Kidney epithelial cell (primary cell): ENCODE results near the gene GJB5. TPM values are rescaled to one million over a fixed set of nuclear protein-coding genes. Genes with fewer than 3 reads are reported as not detected.

Experiments used
- DNase-seq: peaks from one replicate; pipeline ENCODE4 v3.0.0-alpha.2; 2010; ENCODE audit warnings: low read depth
- H3K27me3 ChIP-seq: 2 replicates; pipeline ENCODE4 v1.6.0; 2011; ENCODE audit warnings: low read length; ENCODE audit not compliant: control insufficient read depth, insufficient read depth
- H3K36me3 ChIP-seq: 2 replicates; pipeline ENCODE4 v1.5.1; 2011; ENCODE audit warnings: low read length; ENCODE audit not compliant: control insufficient read depth, insufficient read depth
- H3K4me3 ChIP-seq: 2 replicates; pipeline ENCODE4 v1.5.1; 2011; ENCODE audit warnings: low read depth, mild to moderate bottlenecking, control low read depth, low read length
- total RNA-seq: library from RNA; depleted of rRNA; stranded (reverse); fragments of >200 nt; gene quantifications from 2 replicates; pipeline ENCODE4 v1.2.3, GENCODE V29; 2015
- TF ChIP-seq, protein P1 (sequence below): IDR thresholded peaks from 2 replicates; pipeline ENCODE4 v1.5.1; 2011; ENCODE audit warnings: mild to moderate bottlenecking, moderate library complexity, low read length, control low read depth, inconsistent platforms; ENCODE audit not compliant: insufficient read depth, poor library complexity, severe bottlenecking

GJB5 gene
- total RNA-seq, 1 donor from 2014 or later, result not detected

DNA sequence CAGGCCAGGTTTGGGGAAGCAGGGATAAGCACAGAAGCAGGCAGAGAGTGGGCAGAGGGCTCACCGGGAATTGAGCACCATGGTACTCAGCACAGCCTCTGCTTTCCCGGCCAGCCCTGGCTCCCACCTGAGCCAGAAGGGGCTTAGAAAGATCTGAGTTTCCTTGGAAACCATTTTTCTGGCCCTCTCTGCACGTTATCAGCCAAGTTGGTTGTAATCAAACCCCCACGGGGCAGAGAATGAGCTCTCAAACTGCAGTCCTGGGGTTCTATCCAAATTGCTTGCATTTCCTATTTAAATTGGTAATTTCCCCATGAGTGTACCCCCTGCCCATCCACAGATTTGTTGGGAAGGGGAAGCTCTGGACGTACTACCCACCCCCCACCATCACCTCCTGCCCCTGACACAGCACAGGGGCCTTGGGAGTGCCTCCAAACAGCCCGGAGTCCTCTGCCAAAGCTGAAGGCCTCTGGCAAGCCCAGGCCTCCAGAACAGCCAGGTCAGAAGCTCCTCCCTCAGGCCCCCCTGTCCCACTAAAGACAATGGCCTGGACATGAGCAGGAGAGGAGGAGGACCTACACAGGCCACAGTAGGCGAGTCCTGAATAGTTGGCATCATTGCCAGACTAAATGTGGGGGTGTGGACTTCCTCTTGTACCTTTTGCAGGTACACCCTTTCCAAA lies 42.7 kb upstream of the GJB5 start:
- no peak overlapping the region for H3K4me3 ChIP-seq
- H3K36me3 ChIP-seq, result no peaks in the 10 kb centered on the region
- TF ChIP-seq, protein P1, sequence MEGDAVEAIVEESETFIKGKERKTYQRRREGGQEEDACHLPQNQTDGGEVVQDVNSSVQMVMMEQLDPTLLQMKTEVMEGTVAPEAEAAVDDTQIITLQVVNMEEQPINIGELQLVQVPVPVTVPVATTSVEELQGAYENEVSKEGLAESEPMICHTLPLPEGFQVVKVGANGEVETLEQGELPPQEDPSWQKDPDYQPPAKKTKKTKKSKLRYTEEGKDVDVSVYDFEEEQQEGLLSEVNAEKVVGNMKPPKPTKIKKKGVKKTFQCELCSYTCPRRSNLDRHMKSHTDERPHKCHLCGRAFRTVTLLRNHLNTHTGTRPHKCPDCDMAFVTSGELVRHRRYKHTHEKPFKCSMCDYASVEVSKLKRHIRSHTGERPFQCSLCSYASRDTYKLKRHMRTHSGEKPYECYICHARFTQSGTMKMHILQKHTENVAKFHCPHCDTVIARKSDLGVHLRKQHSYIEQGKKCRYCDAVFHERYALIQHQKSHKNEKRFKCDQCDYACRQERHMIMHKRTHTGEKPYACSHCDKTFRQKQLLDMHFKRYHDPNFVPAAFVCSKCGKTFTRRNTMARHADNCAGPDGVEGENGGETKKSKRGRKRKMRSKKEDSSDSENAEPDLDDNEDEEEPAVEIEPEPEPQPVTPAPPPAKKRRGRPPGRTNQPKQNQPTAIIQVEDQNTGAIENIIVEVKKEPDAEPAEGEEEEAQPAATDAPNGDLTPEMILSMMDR, result no peak
- DNase-seq, result no peak
- no peaks in the 10 kb centered on the region for H3K27me3 ChIP-seq

DNA sequence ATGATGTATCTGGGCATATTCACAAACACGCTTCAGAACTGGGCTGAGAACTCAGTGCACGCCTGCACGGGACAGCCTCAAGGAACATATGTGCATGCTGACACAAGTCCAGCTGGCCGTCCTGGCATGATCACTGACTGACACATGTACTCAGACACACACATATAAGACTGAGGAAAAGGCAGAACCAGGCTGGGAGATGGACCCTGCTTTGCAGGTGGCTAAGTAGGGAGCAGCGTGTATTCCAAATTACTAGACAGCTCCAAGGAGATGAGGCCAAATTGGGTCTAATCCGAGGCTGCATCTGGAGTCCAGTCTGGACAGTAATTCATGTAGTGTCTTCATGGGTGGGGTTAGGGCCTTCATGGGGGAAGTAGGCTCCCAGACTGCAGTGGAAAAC lies 41.4 kb upstream of the GJB5 start:
- TF ChIP-seq, protein P1, result no peak
- H3K27me3 ChIP-seq, result no peaks in the 10 kb centered on the region
- H3K4me3 ChIP-seq, result no peak overlapping the region
- H3K36me3 ChIP-seq, result no peaks in the 10 kb centered on the region
- no peak for DNase-seq

DNA sequence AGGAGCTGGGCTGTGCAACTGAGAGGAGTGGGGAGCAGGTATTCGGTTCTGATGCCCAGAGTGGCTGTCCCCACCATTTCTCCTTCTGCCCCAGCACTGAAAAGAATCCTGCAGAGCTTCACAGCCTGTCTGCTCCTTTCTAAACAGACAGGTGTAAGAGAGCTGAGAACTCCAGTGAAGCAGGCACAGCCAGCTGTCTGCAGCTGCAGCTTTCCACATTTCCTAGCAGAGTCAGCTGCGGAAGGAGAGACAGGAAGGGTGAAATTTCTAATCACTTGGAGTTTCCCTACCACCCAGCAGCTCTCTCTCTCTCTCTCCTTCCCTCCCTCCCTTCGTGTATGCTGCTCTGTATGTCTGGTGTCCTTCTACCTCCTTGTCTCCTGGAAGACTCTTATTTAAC lies 40.5 kb upstream of the GJB5 start:
- H3K27me3 ChIP-seq, result no peaks in the 10 kb centered on the region
- no peak for DNase-seq
- H3K36me3 ChIP-seq, result no peaks in the 10 kb centered on the region
- TF ChIP-seq, protein P1, result no peak
- no peak overlapping the region for H3K4me3 ChIP-seq

DNA sequence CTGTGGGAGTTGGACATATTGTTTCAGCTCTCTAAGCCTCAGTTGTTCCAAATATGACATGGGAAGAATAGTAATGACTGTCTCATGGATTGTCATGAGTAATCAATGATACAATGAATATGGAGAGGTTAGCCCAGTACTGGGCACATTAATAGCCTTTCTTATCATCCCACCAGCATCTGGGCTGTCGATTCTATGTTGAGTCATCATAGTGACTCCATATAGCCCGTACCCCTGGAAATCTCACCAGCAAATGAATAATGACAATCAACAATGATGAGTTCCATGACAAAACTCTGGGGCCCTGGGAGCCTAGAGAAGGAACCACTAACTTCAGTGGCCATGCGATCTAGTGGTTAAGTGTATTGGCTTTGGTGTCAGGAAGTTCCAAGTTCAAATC lies 39.7 kb upstream of the GJB5 start:
- Histone ChIP-seq H3K27me3 (no peaks in the 10 kb centered on the region), H3K36me3 (no peaks in the 10 kb centered on the region), H3K4me3 (no peak overlapping the region)
- TF ChIP-seq, protein P1, result no peak
- DNase-seq, result no peak

DNA sequence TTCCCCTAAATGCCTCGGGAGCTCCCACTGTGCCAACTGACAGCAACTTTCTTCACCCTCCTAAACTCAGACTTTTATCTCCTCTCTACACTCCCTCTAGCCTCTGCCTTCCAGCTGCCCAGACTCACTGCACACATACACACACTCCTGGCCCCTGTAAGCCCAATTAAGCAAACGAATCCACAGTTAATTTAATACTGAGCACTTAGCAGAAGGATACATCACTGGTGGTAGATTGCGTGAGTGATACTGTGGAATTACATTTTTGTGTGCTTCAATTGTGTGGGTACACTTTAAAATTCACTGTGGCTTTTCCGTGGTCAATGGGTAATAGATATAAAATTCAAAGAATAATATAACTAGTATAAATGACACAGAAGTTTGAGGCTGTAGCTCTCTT lies 33.6 kb upstream of the GJB5 start:
- DNase-seq, result no peak
- Histone ChIP-seq H3K27me3 (peaks cover 3% of the 10 kb centered on the region), H3K36me3 (no peaks in the 10 kb centered on the region), H3K4me3 (no peak overlapping the region)
- TF ChIP-seq, protein P1, result no peak
